ENCODE measurements around the gene SORCS2.

Gene SORCS2

GRCh38 chr4:7394681-7395451 is 202.5 kb downstream of the SORCS2 start:
- H3K4me1 ChIP-seq (ENCODE audit: insufficient read depth, low read length): no peaks in the 10 kb centered on the region
- no peaks in the 10 kb centered on the region for H3K27me3 ChIP-seq (ENCODE audit: insufficient read depth, low read length)
- H3K36me3 ChIP-seq (ENCODE audit: insufficient read depth, low read length): no peaks in the 10 kb centered on the region
- H2AFZ ChIP-seq (ENCODE audit: low read depth, low read length): no peak overlapping the region
- H3K4me3 ChIP-seq (ENCODE audit: low read length): no peak overlapping the region
- no peaks in the 10 kb centered on the region for H3K9me3 ChIP-seq (ENCODE audit: low read length)

GRCh38 chr4:7395645-7396044 is 203.3 kb downstream of the SORCS2 start:
- Histone ChIP-seq H3K36me3 (ENCODE audit: insufficient read depth, low read length) (no peaks in the 10 kb centered on the region), H3K4me3 (ENCODE audit: low read length) (no peak overlapping the region), H3K4me1 (ENCODE audit: insufficient read depth, low read length) (no peaks in the 10 kb centered on the region), H3K27me3 (ENCODE audit: insufficient read depth, low read length) (no peaks in the 10 kb centered on the region), H3K9me3 (ENCODE audit: low read length) (no peaks in the 10 kb centered on the region), H2AFZ (ENCODE audit: low read depth, low read length) (no peak overlapping the region)

GRCh38 chr4:7396186-7396910 is 204.0 kb downstream of the SORCS2 start:
- Histone ChIP-seq H3K36me3 (ENCODE audit: insufficient read depth, low read length) (no peaks in the 10 kb centered on the region), H3K4me1 (ENCODE audit: insufficient read depth, low read length) (no peaks in the 10 kb centered on the region), H3K4me3 (ENCODE audit: low read length) (no peak overlapping the region), H3K27me3 (ENCODE audit: insufficient read depth, low read length) (no peaks in the 10 kb centered on the region), H3K9me3 (ENCODE audit: low read length) (no peaks in the 10 kb centered on the region), H2AFZ (ENCODE audit: low read depth, low read length) (no peak overlapping the region)

DNA sequence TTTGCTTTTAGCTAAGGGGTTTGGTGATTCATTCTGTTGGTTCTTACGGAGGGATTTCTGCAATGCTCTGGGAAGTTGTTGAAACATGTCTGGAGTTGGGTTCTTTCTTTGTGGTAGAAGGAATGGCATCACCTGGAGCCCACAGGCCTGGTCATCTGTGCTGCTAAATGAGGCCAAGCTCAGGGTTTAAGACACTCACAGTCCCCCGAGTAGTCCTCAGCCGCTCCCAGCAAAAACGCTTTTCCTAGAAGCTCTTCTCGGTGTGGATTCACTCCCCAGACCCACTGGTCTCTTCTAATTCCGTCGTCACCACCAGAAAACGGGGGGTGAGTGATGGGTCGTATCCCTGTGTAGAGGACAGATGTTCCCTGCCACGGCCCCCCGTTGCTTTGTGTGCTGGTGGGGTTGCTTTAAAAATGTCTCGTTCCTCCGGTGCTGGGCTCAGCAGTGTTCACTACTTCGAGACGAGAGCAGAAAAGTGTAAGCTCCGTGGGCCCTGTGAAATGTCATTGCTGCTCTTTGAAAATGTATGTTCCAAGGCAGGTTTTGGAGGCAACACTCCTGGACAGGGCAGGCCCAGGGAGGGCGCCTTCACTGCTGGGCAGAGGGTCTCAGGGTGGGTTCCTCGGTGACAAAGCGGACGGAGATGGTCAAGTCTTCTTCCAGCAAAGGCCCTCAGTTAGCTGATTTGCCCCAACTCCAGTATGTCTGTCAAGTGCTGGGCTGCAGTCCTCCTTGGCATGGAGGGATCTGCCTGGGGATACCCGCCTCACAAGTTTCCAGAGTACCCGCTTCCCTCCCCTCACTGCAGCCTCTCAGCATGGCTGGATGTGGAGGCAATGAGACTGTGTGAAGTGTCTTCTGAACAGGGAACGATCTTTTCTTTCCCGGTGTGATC is 205.1 kb downstream of the SORCS2 start:
- Histone ChIP-seq H3K36me3 (ENCODE audit: insufficient read depth, low read length) (no peaks in the 10 kb centered on the region), H2AFZ (ENCODE audit: low read depth, low read length) (no peak overlapping the region), H3K4me1 (ENCODE audit: insufficient read depth, low read length) (no peaks in the 10 kb centered on the region), H3K27me3 (ENCODE audit: insufficient read depth, low read length) (no peaks in the 10 kb centered on the region), H3K4me3 (ENCODE audit: low read length) (no peak overlapping the region), H3K9me3 (ENCODE audit: low read length) (no peaks in the 10 kb centered on the region)

GRCh38 chr4:7398104-7398423 is 205.7 kb downstream of the SORCS2 start:
- Histone ChIP-seq H2AFZ (ENCODE audit: low read depth, low read length) (no peak overlapping the region), H3K4me3 (ENCODE audit: low read length) (no peak overlapping the region), H3K9me3 (ENCODE audit: low read length) (no peaks in the 10 kb centered on the region), H3K36me3 (ENCODE audit: insufficient read depth, low read length) (no peaks in the 10 kb centered on the region), H3K27me3 (ENCODE audit: insufficient read depth, low read length) (no peaks in the 10 kb centered on the region), H3K4me1 (ENCODE audit: insufficient read depth, low read length) (no peaks in the 10 kb centered on the region)

DNA sequence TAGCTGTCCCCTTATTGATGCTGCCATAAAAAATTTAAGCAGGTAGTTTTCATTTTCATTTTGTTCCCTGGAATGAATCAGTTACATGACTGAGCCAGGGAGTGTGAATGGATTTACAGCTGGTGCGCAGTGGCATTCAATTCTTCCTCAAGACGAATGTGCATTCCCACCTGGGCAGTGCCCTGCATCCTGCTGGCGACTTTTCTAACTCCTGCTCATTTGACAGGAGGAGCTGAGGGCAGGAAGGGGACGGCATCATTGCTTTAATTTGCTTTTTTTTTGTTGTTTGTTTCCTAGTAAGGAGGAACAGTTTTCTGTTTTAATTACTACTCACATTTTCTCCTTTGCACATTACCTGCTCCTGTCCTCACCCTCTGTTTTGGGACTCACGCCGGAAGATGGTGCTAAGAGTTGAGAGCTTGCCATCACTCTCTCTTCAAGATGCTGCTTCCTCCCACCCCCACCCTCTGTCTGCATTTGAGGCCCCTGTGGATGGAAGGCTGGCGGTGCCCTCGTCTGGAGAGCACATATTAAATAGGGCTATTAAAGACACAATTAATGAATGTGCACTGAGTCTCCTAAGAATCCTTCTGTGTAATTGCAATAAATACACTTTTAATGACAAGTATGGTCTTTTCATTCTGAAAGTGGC is 206.6 kb downstream of the SORCS2 start:
- H3K9me3 ChIP-seq (ENCODE audit: low read length): no peaks in the 10 kb centered on the region
- no peak overlapping the region for H3K4me3 ChIP-seq (ENCODE audit: low read length)
- no peaks in the 10 kb centered on the region for H3K36me3 ChIP-seq (ENCODE audit: insufficient read depth, low read length)
- H3K27me3 ChIP-seq (ENCODE audit: insufficient read depth, low read length): no peaks in the 10 kb centered on the region
- no peak overlapping the region for H2AFZ ChIP-seq (ENCODE audit: low read depth, low read length)
- no peaks in the 10 kb centered on the region for H3K4me1 ChIP-seq (ENCODE audit: insufficient read depth, low read length)

- H3K9me3 ChIP-seq (ENCODE audit: low read length): no peaks in the 10 kb centered on the region
- no peak overlapping the region for H2AFZ ChIP-seq (ENCODE audit: low read depth, low read length)
- H3K4me1 ChIP-seq (ENCODE audit: insufficient read depth, low read length): no peaks in the 10 kb centered on the region
- no peaks in the 10 kb centered on the region for H3K36me3 ChIP-seq (ENCODE audit: insufficient read depth, low read length)
- H3K4me3 ChIP-seq (ENCODE audit: low read length): no peak overlapping the region
- H3K27me3 ChIP-seq (ENCODE audit: insufficient read depth, low read length): no peaks in the 10 kb centered on the region
Measured at GRCh38 chr4:7399440-7400234, 207.3 kb downstream of the SORCS2 start.

- Histone ChIP-seq H3K27me3 (ENCODE audit: insufficient read depth, low read length) (no peaks in the 10 kb centered on the region), H3K4me3 (ENCODE audit: low read length) (no peak overlapping the region), H3K4me1 (ENCODE audit: insufficient read depth, low read length) (no peaks in the 10 kb centered on the region), H3K36me3 (ENCODE audit: insufficient read depth, low read length) (no peaks in the 10 kb centered on the region), H3K9me3 (ENCODE audit: low read length) (no peaks in the 10 kb centered on the region), H2AFZ (ENCODE audit: low read depth, low read length) (no peak overlapping the region)
Measured at GRCh38 chr4:7400671-7401298, 208.4 kb downstream of the SORCS2 start.

GRCh38 chr4:7402526-7402925 is 210.2 kb downstream of the SORCS2 start:
- no peaks in the 10 kb centered on the region for H3K36me3 ChIP-seq (ENCODE audit: insufficient read depth, low read length)
- no peaks in the 10 kb centered on the region for H3K27me3 ChIP-seq (ENCODE audit: insufficient read depth, low read length)
- no peaks in the 10 kb centered on the region for H3K9me3 ChIP-seq (ENCODE audit: low read length)
- H3K4me3 ChIP-seq (ENCODE audit: low read length): no peak overlapping the region
- no peak overlapping the region for H2AFZ ChIP-seq (ENCODE audit: low read depth, low read length)
- no peaks in the 10 kb centered on the region for H3K4me1 ChIP-seq (ENCODE audit: insufficient read depth, low read length)

GRCh38 chr4:7403001-7403400 is 210.7 kb downstream of the SORCS2 start:
- Histone ChIP-seq H3K27me3 (ENCODE audit: insufficient read depth, low read length) (no peaks in the 10 kb centered on the region), H3K4me1 (ENCODE audit: insufficient read depth, low read length) (no peaks in the 10 kb centered on the region), H2AFZ (ENCODE audit: low read depth, low read length) (no peak overlapping the region), H3K9me3 (ENCODE audit: low read length) (no peaks in the 10 kb centered on the region), H3K4me3 (ENCODE audit: low read length) (no peak overlapping the region), H3K36me3 (ENCODE audit: insufficient read depth, low read length) (no peaks in the 10 kb centered on the region)

DNA sequence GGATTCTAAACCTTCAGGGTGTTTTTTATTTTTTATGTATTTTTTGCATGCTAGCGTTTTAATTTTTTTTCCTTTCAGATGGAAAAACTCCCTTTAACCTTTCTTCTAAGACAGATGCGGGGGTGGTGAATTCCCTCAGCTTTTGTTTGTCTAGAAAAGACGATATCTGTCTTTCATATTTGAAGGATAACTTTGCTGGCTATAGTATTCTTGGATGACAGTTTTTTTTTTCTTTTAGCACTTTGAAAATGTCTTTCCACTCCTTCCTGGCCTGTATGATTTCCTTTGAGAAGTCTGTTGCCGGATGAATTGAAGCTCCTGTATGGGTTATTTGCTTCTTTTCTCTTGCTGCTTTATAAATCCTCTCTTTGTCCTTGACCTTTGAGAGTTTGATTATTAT is 215.8 kb downstream of the SORCS2 start:
- Histone ChIP-seq H3K9me3 (ENCODE audit: low read length) (no peaks in the 10 kb centered on the region), H3K4me1 (ENCODE audit: insufficient read depth, low read length) (no peaks in the 10 kb centered on the region), H2AFZ (ENCODE audit: low read depth, low read length) (no peak overlapping the region), H3K36me3 (ENCODE audit: insufficient read depth, low read length) (no peaks in the 10 kb centered on the region), H3K27me3 (ENCODE audit: insufficient read depth, low read length) (no peaks in the 10 kb centered on the region), H3K4me3 (ENCODE audit: low read length) (no peak overlapping the region)

DNA sequence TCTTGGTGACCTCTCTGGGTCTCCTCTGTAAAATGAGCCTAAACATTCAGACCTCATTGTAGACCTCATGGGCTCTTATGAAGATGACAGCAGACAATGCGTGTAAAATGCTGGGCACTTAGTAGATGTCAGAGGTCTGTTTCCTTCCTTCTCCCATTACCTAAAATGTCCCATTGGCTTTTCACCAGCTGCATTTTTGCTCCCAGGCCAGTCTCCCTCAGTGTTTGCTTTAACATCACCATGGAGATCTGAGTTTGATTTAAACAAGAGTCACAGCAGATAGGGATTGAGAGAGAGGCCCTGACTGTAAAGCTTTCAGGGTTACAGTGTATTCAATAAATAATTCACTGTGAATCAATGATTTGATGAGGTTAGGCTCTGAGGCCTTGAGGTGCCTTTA is 218.1 kb downstream of the SORCS2 start:
- no peaks in the 10 kb centered on the region for H3K4me1 ChIP-seq (ENCODE audit: insufficient read depth, low read length)
- H3K9me3 ChIP-seq (ENCODE audit: low read length): no peaks in the 10 kb centered on the region
- H2AFZ ChIP-seq (ENCODE audit: low read depth, low read length): no peak overlapping the region
- no peak overlapping the region for H3K4me3 ChIP-seq (ENCODE audit: low read length)
- no peaks in the 10 kb centered on the region for H3K36me3 ChIP-seq (ENCODE audit: insufficient read depth, low read length)
- H3K27me3 ChIP-seq (ENCODE audit: insufficient read depth, low read length): peaks cover 3% of the 10 kb centered on the region
